Measurements from ENCODE around the gene CHERP.
"Not testable (repeated sequence)": the region's sequence is repeated elsewhere in the genome, so short reads cannot be mapped to it uniquely, and the experiment has no call there.

CHERP gene

GRCh38 chr19:16519230-16519687 lies 23.0 kb downstream of the CHERP start:
- no peak for DNase-seq

- no peak for DNase-seq
These were observed 23.6 kb downstream of the CHERP start for GRCh38 chr19:16518483-16519229.

GRCh38 chr19:16518061-16518460 lies 24.2 kb downstream of the CHERP start:
- DNase-seq = no peak

- no peak for DNase-seq
These were observed 25.2 kb downstream of the CHERP start for GRCh38 chr19:16516923-16517610.

- DNase-seq = no peak
These were observed 25.9 kb downstream of the CHERP start for GRCh38 chr19:16516381-16516780.

GRCh38 chr19:16514383-16515019 lies 27.7 kb downstream of the CHERP start:
- no peak for DNase-seq

- not testable (repeated sequence) for DNase-seq
These were observed 29.6 kb downstream of the CHERP start for GRCh38 chr19:16512611-16513010.

GRCh38 chr19:16509141-16510061 lies 32.8 kb downstream of the CHERP start:
- no peak for DNase-seq

- no peak for DNase-seq
These were observed 33.7 kb downstream of the CHERP start for GRCh38 chr19:16508546-16508945.

GRCh38 chr19:16506961-16507360 lies 35.3 kb downstream of the CHERP start:
- no peak for DNase-seq

- not testable (repeated sequence) for DNase-seq
These were observed 36.1 kb downstream of the CHERP start for GRCh38 chr19:16506161-16506560.

- no peak for DNase-seq
These were observed 38.0 kb downstream of the CHERP start for GRCh38 chr19:16504271-16504670.

- no peak for DNase-seq
These were observed 44.4 kb downstream of the CHERP start for GRCh38 chr19:16497837-16498236.

GRCh38 chr19:16497042-16497441 lies 45.2 kb downstream of the CHERP start:
- DNase-seq = no peak

GRCh38 chr19:16496613-16496983 lies 45.6 kb downstream of the CHERP start:
- DNase-seq = peak; percentile 50

- DNase-seq = peak; percentile 99
These were observed 46.1 kb downstream of the CHERP start, which contains the start of the genes C19orf44 and CALR3 for GRCh38 chr19:16495982-16496612. Gene C19orf44, plus strand, starts transcription at chr19:16496394. Its CDS starts 4,399 bp downstream, at chr19:16500793. Gene CALR3, minus strand, starts transcription at chr19:16496167. Its CDS starts 38 bp downstream, at chr19:16496129.

- DNase-seq = not testable (repeated sequence)
These were observed 55.8 kb downstream of the CHERP start for GRCh38 chr19:16486476-16486875.

- DNase-seq = no peak
These were observed 59.5 kb downstream of the CHERP start for GRCh38 chr19:16482745-16483144.

GRCh38 chr19:16477311-16477710 lies 64.9 kb downstream of the CHERP start:
- no peak for DNase-seq

- no peak for DNase-seq
These were observed 65.8 kb downstream of the CHERP start for GRCh38 chr19:16476401-16476800.

- no peak for DNase-seq
These were observed 68.3 kb downstream of the CHERP start for GRCh38 chr19:16473875-16474392.

Measured in fibroblast of skin of scalp (primary cell).